Right cardiac atrium (tissue), 5 donors: ENCODE results near the gene FBXL19. TPM values are rescaled to one million over a fixed set of nuclear protein-coding genes. Genes with fewer than 3 reads are reported as not detected.
A peak's percentile ranks its signal among the peaks of the same experiment; 100 is the strongest.

ENCODE experiments used
- ATAC-seq, 2 donors: fragments of 200-7000 bp; cut with Tn5 transposase; one replicate each; pipeline versions ENCODE4 v1.8.0 to v1.9.1; 2020; ENCODE audit warnings: moderate library complexity in 2 of 2, mild to moderate bottlenecking in 1 of 2
- DNase-seq, 3 donors: peaks; one replicate each; pipeline ENCODE4 v3.0.0-alpha.2; 2020
- H3K27ac ChIP-seq: one replicate; pipeline ENCODE4 v1.5.1; 2013; ENCODE audit warnings: mild to moderate bottlenecking, low read length, control low read depth, moderate library complexity
- H3K27me3 ChIP-seq: one replicate; pipeline ENCODE4 v1.6.1; 2013; ENCODE audit not compliant: control insufficient read depth, insufficient read depth
- H3K4me1 ChIP-seq: one replicate; pipeline ENCODE4 v1.6.1; 2013; ENCODE audit warnings: low read length; ENCODE audit not compliant: control insufficient read depth, insufficient read depth
- H3K4me3 ChIP-seq: one replicate; pipeline ENCODE4 v1.5.1; 2013; ENCODE audit warnings: low read length, control low read depth
- H3K9me3 ChIP-seq: one replicate; pipeline ENCODE4 v1.6.1; 2013; ENCODE audit warnings: low read length; ENCODE audit not compliant: control insufficient read depth
- WGBS: extraction: QIAGEN DNeasy Blood & Tissue Kit; methylation state at CpG from one replicate; pipeline ENCODE4 v1.1.7; 2013; 5-methylcytosine and 5-hydroxymethylcytosine counted together
- intact Hi-C, 4 donors: fragments of 100-400 bp; cut with DNase I; formaldehyde crosslinking; loops; one replicate each; pipeline versions ENCODE4 v1.11.0 to v1.14.0; 2022 to 2023
- polyA plus RNA-seq: library from polyadenylated mRNA; stranded (reverse); fragments of 200-250 nt; gene quantifications from one replicate; pipeline ENCODE4 v1.2.3, GENCODE V29; 2013
- total RNA-seq, 4 donors: library from RNA; stranded (reverse); fragmentation: NEBNext Ultra II Directional; extraction: Animal tissue kit (Norgen Biotek cat#: 25700); gene quantifications; one replicate each; pipeline ENCODE4 v1.2.1, GENCODE V29; 2021
- donor health status: healthy with polysubstance abuse.
- donor health status: DM: no; HTN: yes; CAD: no.
- donor health status: DM: no; HTN: no; CAD: no.
- donor health status: DM: no; HTN: yes; CAD: no; lungs with severe emphysema.
- donor health status: DM: yes; HTN: yes; CAD: no.

Gene FBXL19
- total and polyA plus RNA-seq, 5 donors: 5.1 to 8.4 (median 6.9) TPM

DNA sequence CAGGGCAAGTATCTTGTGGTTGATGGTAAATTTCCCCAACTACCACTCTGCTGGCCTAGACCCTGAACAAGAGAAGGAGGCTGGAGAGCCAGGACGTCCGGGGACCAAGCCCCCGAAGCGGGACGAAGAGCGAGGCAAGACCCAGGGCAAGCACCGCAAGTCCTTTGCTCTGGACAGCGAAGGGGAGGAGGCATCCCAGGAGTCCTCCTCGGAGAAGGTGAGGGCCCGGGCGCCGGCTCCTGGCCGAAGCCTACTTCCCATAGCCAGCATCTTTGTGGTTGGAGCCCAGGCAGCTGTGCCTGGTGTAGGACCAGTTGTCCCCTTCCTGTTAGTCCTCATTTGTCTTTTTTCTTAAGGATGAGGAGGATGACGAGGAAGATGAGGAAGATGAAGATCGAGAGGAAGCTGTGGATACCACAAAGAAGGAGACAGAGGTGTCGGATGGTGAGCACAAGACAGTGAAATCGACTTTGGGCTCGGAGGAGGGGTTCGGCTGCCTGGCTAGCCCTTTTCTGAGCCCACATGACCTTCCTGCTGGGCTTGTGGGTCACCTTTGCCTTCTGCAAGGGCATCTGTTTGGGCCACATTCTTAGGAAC lies 46.0 kb downstream of the FBXL19 start:
- Histone ChIP-seq H3K27ac (no peak overlapping the region), H3K9me3 (no peaks in the 10 kb centered on the region), H3K4me1 (no peaks in the 10 kb centered on the region), H3K4me3 (no peak overlapping the region), H3K27me3 (no peaks in the 10 kb centered on the region)
- DNase-seq (peak in 1 of 3 donors; percentile 26), ATAC-seq (no peak)
- 96% methylated on average over 19 of the region's 19 CpGs for WGBS
- intact Hi-C loops: no loop called here

DNA sequence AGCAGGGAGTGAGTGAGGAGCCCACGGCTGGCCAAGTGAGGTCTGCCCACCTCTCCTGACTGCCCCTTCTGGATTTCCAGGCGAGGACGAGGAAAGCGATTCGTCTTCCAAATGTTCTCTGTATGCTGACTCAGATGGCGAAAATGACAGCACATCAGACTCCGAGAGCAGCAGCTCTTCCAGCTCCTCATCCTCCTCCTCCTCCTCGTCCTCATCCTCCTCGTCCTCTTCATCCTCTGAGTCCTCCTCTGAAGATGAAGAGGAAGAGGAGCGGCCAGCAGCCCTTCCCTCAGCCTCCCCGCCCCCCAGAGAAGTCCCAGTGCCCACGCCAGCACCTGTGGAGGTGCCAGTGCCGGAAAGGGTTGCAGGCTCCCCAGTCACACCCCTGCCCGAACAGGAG lies 47.9 kb downstream of the FBXL19 start:
- ATAC-seq (no peak), DNase-seq (no peak)
- H3K27ac ChIP-seq: no peak overlapping the region
- no peaks in the 10 kb centered on the region for H3K9me3 ChIP-seq
- H3K4me1 ChIP-seq: no peaks in the 10 kb centered on the region
- no peak overlapping the region for H3K4me3 ChIP-seq
- no peaks in the 10 kb centered on the region for H3K27me3 ChIP-seq
- 92% methylated on average over 14 of the region's 14 CpGs for WGBS
- intact Hi-C loops: no loop called here

DNA sequence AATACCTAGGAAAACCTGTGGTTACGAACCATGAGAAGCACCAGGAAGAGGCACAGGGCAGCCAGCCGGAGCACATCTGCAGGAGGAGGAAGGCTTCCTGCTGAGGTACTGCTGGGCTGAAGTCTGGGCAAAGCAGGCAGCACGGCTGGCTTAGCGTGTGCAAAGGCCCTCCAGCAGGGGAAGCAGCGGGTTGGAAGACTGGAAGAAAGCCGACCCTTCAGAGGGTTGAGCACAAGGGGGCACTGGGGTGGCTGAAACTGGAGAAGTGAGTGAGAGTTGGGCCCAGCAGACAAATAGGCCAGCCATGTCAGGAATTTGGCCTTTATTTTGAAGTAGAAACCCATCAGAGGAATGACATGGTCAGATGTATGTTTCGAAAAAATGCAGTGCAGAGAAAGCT lies 49.5 kb downstream of the FBXL19 start:
- intact Hi-C loops: no loop called here
- Histone ChIP-seq H3K9me3 (no peaks in the 10 kb centered on the region), H3K4me3 (no peak overlapping the region), H3K4me1 (no peaks in the 10 kb centered on the region), H3K27me3 (no peaks in the 10 kb centered on the region), H3K27ac (no peak overlapping the region)
- peak in 1 of 3 donors; percentile 40 for DNase-seq
- 79% methylated on average over 7 of the region's 7 CpGs for WGBS
- ATAC-seq: no peak

DNA sequence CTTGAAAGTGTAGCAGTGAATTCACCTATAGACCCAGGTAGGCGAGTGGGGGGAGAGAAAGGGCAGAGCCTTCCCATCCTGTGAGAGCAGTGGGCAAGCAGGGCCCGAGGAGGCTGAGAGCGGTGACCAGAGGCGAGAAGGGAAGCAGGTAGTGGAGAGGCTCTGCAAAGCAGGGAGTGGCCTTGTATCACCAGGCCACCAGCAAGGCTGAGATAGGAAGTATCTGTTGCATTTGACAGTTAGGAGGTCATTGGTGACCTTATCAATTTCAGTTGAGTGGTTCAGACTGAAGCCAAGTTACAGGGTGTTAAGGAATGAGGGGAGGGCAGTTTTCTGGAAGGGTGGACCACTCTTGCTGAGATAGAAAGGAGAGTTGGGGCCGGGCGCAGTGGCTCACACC lies 51.0 kb downstream of the FBXL19 start:
- Histone ChIP-seq H3K27ac (no peak overlapping the region), H3K4me3 (no peak overlapping the region), H3K27me3 (no peaks in the 10 kb centered on the region), H3K9me3 (no peaks in the 10 kb centered on the region), H3K4me1 (no peaks in the 10 kb centered on the region)
- DNase-seq (no peak), ATAC-seq (no peak)
- intact Hi-C loops: no loop called here
- 82% methylated on average over 6 of the region's 6 CpGs for WGBS

DNA sequence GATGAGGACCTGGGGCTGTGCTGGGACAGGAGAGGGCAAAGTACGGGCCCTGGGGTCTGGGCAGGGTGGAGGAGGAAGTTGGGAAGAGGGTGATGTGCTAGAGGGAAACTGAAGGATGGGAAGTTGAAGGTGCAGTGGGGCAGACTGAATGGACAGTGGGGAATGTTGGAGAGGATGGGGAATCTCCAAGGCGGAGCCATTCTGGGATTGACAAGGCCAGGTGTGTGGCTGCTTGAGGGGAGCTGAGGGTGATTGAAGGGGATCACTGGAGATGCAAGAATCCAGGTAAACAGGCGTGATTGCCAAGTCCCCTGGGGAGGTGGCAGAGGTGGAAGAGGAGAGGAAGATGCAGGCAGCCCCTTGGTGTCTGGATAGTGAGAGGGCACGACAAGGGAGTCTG lies 53.1 kb downstream of the FBXL19 start:
- 89% methylated on average over 4 of the region's 4 CpGs for WGBS
- intact Hi-C loops: no loop called here
- H3K27ac ChIP-seq: no peak overlapping the region
- no peaks in the 10 kb centered on the region for H3K27me3 ChIP-seq
- no peak for DNase-seq
- H3K4me1 ChIP-seq: no peaks in the 10 kb centered on the region
- H3K4me3 ChIP-seq: no peak overlapping the region
- H3K9me3 ChIP-seq: no peaks in the 10 kb centered on the region
- ATAC-seq: no peak

DNA sequence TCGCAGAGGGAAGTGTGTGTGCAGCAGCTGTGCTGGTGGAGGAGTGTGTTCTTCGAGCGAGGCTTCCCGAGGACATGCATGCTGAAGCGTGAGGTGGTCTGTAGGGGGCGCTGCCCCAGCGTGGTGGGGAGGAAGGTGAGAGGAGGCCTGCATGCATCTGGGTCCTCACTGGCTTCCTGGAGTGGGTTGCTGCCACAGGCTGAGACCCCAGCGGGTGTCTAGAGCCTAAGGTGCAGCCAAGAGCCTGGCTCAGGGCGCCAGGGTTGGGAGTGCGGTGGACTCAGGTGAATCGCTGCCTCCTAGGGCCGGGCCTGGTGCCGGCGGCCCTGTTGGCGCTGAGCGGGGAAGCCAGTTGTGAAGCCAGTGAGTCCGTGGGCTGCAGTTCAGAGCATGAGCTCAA lies 54.1 kb downstream of the FBXL19 start:
- no peak for DNase-seq
- no peaks in the 10 kb centered on the region for H3K4me1 ChIP-seq
- no peak for ATAC-seq
- H3K27ac ChIP-seq: no peak overlapping the region
- no peaks in the 10 kb centered on the region for H3K27me3 ChIP-seq
- H3K4me3 ChIP-seq: no peak overlapping the region
- no peaks in the 10 kb centered on the region for H3K9me3 ChIP-seq
- 83% methylated on average over 17 of the region's 17 CpGs for WGBS
- intact Hi-C loops: no loop called here

DNA sequence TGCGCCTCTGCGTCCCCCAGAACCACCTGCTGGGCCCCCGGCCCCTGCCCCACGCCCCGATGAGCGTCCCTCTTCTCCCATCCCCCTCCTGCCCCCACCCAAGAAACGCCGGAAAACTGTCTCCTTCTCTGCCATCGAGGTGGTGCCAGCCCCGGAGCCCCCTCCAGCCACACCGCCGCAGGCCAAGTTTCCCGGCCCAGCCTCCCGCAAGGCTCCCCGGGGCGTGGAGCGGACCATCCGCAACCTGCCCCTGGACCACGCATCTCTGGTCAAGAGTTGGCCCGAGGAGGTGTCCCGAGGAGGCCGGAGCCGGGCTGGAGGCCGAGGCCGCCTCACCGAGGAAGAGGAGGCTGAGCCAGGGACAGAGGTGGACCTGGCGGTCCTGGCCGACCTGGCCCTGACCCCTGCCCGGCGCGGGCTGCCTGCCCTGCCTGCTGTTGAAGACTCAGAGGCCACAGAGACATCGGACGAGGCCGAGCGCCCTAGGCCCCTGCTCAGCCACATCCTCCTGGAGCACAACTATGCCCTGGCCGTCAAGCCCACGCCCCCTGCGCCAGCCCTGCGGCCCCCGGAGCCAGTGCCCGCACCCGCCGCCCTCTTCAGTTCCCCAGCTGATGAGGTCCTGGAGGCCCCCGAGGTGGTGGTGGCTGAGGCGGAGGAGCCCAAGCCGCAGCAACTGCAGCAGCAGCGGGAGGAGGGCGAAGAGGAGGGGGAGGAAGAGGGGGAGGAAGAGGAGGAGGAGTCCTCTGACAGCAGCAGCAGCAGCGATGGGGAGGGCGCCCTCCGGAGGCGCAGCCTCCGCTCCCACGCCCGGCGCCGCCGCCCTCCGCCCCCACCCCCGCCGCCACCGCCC lies 56.0 kb downstream of the FBXL19 start:
- intact Hi-C loops: loop anchor here in 3 of 4 donors (5.0 to 10.0 kb wide), 6 partner anchors 95 to 885 kb away; partner anchors contain the start of genes ARMC5 (in 1 of the 3), ZNF646 (in 1 of the 3), ZNF668 (in 1 of the 3) and ZNF843 (in 1 of the 3)
- Histone ChIP-seq H3K4me1 (no peaks in the 10 kb centered on the region), H3K27ac (no peak overlapping the region), H3K4me3 (no peak overlapping the region), H3K9me3 (no peaks in the 10 kb centered on the region), H3K27me3 (no peaks in the 10 kb centered on the region)
- ATAC-seq: no peak
- DNase-seq: peak in 1 of 3 donors; percentile 37
- WGBS: 92% methylated on average over 62 of the region's 62 CpGs

DNA sequence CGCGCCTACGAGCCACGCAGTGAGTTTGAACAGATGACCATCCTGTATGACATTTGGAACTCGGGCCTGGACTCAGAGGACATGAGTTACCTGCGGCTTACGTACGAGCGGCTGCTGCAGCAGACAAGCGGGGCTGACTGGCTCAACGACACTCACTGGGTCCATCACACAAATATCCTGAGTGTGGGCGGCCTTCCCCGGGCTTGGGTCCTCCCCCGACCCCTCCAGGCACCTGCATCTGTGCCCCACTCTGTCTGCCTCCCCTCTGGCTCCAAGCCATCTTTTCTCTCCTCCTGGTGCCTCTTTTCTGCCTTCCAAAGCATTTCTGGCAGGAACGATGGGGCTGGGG lies 56.6 kb downstream of the FBXL19 start:
- peak in 1 of 3 donors; percentile 33 for DNase-seq
- no peak overlapping the region for H3K4me3 ChIP-seq
- no peaks in the 10 kb centered on the region for H3K27me3 ChIP-seq
- H3K9me3 ChIP-seq: no peaks in the 10 kb centered on the region
- H3K27ac ChIP-seq: no peak overlapping the region
- WGBS: 90% methylated on average over 15 of the region's 15 CpGs
- intact Hi-C loops: loop anchor here in 3 of 4 donors (5.0 to 10.0 kb wide), 6 partner anchors 95 to 885 kb away; partner anchors contain the start of genes ARMC5 (in 1 of the 3), ZNF646 (in 1 of the 3), ZNF668 (in 1 of the 3) and ZNF843 (in 1 of the 3)
- H3K4me1 ChIP-seq: no peaks in the 10 kb centered on the region
- no peak for ATAC-seq

DNA sequence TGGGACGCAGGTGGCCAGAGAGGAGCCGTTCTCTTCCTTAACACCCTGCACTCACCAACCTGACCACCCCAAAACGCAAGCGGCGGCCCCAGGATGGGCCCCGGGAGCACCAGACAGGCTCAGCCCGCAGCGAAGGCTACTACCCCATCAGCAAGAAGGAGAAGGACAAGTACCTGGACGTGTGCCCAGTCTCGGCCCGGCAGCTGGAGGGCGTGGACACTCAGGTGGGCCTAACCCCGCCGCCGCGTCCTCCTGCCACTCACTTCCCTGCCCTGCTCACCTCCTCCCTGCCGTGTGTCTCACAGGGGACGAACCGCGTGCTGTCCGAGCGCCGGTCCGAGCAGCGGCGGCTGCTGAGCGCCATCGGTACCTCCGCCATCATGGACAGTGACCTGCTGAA lies 57.1 kb downstream of the FBXL19 start:
- ATAC-seq: no peak
- H3K27ac ChIP-seq: no peak overlapping the region
- peak in 1 of 3 donors; percentile 51 for DNase-seq
- intact Hi-C loops: loop anchor here in 3 of 4 donors (5.0 to 10.0 kb wide), 6 partner anchors 94 to 884 kb away; partner anchors contain the start of genes ARMC5 (in 1 of the 3), ZNF646 (in 1 of the 3), ZNF668 (in 1 of the 3) and ZNF843 (in 1 of the 3)
- no peak overlapping the region for H3K4me3 ChIP-seq
- H3K4me1 ChIP-seq: peaks cover under 1% of the 10 kb centered on the region
- no peaks in the 10 kb centered on the region for H3K27me3 ChIP-seq
- 89% methylated on average over 29 of the region's 29 CpGs for WGBS
- no peaks in the 10 kb centered on the region for H3K9me3 ChIP-seq

DNA sequence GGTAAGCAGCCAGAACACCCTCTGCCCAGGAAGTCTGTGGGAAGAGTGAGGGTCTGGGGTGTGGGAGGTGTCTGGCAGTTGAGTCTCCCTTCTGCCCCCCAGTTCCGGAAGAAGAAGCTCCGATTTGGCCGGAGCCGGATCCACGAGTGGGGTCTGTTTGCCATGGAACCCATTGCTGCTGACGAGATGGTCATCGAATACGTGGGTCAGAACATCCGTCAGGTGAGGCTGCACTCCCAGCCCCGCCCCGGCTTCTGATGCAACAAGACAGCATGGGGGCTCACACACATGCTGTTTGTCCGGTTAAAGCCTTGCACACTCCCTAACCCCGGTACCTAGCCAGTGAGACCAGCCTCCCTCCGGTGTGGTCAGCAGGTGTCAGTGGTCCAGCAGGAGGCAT lies 57.6 kb downstream of the FBXL19 start:
- 95% methylated on average over 14 of the region's 14 CpGs for WGBS
- H3K4me3 ChIP-seq: no peak overlapping the region
- no peak for ATAC-seq
- H3K4me1 ChIP-seq: peaks cover 2% of the 10 kb centered on the region
- no peaks in the 10 kb centered on the region for H3K27me3 ChIP-seq
- no peaks in the 10 kb centered on the region for H3K9me3 ChIP-seq
- no peak overlapping the region for H3K27ac ChIP-seq
- intact Hi-C loops: loop anchor here in 3 of 4 donors (5.0 to 10.0 kb wide), 6 partner anchors 94 to 884 kb away; partner anchors contain the start of genes ARMC5 (in 1 of the 3), ZNF646 (in 1 of the 3), ZNF668 (in 1 of the 3) and ZNF843 (in 1 of the 3)
- DNase-seq: peak in 1 of 3 donors; percentile 18
